NCI-H460 (cell line): ENCODE data around the gene PSMG4. TPM values are rescaled to one million over a fixed set of nuclear protein-coding genes. Genes with fewer than 3 reads are reported as not detected.
A peak's percentile ranks its signal among the peaks of the same experiment; 100 is the strongest.
"Not testable (repeated sequence)": the region's sequence is repeated elsewhere in the genome, so short reads cannot be mapped to it uniquely, and the experiment has no call there.

Experiments
- DNase-seq: peaks from one replicate; pipeline ENCODE4 v3.0.0-alpha.2; 2016; ENCODE audit warnings: low read depth; ENCODE audit errors: extremely low read depth
- total RNA-seq: library from RNA; depleted of rRNA; stranded (reverse); fragments of >200 nt; shearing (Covaris generic); gene quantifications from 2 replicates; pipeline ENCODE4 v1.2.3, GENCODE V29; 2014

Gene PSMG4
- total RNA-seq, 1 experiment from 2014 or later: 25.4 TPM

DNA sequence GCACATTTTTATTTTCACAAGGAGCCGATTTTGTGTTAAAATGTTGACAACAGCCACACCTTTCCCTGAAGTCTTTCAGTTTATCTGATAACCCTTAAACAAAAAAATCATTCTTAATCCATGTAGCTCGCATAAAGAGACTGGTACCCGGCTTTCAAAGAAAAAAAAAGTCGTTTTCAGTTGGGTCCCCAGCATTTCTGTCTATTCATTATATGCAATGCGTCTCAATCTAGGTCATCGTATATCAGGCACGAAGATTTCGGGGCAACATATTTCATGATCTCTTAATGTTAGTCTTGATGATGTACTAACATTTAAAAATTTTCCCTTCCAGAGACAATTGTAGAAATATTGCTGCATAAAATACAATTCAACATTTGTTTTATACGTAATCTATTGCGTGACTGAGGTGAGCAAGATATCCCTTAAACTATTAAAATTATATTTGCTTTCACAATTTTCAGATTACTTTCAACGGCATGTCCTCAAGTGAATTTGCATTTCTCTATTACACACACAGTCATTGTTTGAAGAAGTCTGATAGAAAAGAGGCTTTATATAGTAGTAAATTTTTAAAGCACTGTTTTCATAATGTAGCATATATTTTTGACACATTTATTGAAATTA is 28.4 kb upstream of the PSMG4 start:
- DNase-seq: no peak

GRCh38 chr6:3230900-3231246 is 27.9 kb upstream of the PSMG4 start:
- no peak for DNase-seq

DNA sequence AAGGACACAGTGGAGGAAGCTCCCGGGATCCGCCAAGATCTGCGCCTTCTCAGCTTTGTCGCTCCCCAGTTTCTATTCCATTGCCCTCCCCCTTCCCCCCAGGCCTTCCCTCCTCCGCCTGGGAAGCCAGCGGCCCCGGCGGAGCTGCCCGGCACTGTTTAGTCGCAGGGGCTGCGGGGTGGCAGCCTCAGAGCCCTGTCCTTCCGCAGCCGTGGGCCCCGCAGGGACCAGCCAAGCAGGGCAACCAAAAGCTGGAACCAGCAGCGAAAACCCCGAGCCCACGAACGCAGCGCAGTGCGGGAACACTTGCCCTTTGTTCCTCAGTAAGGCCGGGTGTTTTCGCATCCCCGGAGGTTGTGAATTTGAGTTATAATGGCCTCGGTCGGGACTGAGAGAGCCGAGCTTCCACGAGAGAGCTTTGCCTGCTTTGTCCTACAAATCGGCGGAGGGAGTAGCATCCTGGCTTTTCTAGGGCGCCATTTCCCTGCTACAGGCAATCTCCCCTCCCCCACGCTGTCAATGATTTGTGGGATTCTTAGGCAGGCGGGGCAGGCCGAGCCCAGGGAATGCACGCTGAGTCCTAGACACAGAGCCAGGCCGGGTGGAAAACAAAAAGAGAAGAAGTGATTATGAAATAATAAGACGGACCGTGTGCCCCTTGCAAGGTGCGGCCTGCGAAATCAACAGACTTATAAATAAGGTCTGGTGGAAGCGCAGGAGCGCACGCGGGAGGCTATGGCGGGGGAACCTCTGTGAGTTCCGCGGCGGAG is 27.3 kb upstream of the PSMG4 start:
- peak; percentile 61 for DNase-seq

DNA sequence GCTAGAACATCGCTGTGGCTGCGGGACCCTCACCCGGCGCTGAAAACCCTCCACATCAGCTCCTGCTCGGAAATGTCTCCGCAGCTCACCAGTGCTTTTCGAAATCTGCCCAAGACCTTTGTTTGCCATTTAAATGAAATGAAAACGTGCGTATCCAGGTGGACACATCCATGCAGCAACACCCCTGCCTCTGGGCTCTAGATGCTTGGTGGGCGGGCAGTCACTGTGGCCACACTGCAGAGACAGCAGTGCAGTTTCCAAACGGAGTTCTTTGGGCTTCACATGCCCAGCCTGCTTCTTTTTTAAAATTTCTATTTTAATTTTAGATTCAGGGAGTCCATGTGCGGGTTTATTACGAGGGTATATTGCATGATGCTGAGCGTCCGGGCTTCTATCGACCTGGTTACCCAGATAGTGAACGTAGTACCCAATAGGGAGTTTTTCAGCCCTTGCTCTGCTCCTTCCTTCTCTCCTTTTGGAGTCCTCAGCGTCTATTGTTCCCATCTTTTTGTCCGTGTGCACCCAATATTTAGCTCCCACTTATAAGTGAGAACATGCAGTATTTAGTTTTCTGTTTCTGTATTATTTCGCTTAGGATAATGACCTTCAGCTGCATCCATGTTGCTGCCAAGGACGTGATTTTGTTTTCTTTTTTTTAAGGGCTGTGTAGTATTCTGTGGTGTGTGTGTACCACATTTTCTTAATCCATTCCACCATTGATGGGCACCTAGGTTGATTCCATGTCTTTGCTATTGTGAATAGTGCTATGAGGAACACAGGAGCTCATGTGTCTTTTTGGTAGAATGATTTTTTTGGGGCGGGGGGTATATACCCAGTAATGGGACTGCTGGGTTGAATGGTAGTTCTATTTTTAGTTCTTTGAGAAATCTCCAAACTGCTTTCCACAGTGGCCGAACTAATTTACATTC is 26.5 kb upstream of the PSMG4 start:
- DNase-seq: no peak

GRCh38 chr6:3233321-3233720 is 25.4 kb upstream of the PSMG4 start:
- no peak for DNase-seq

GRCh38 chr6:3233904-3234303 is 24.8 kb upstream of the PSMG4 start:
- DNase-seq: no peak

GRCh38 chr6:3235486-3235885 is 23.3 kb upstream of the PSMG4 start:
- DNase-seq: no peak

DNA sequence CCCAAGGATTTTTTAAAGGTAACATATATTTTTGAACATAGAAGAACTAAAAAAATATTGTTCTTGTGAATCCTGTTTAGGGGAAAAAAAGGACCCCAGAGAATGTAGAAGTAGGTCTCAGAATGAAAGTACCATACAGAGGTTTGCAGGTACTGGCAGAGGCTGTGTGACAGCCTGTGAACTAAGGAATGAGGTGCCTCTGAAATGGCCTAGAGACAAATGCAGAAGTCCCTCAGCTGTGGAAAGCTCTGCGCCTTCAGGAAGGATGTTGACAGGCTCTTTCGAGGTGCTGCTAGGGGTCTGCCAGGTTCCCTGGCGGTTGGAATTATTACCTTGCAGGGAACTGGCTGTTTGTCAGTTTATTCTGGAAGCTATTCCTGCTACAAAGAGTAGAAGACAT is 22.7 kb upstream of the PSMG4 start:
- DNase-seq: no peak

DNA sequence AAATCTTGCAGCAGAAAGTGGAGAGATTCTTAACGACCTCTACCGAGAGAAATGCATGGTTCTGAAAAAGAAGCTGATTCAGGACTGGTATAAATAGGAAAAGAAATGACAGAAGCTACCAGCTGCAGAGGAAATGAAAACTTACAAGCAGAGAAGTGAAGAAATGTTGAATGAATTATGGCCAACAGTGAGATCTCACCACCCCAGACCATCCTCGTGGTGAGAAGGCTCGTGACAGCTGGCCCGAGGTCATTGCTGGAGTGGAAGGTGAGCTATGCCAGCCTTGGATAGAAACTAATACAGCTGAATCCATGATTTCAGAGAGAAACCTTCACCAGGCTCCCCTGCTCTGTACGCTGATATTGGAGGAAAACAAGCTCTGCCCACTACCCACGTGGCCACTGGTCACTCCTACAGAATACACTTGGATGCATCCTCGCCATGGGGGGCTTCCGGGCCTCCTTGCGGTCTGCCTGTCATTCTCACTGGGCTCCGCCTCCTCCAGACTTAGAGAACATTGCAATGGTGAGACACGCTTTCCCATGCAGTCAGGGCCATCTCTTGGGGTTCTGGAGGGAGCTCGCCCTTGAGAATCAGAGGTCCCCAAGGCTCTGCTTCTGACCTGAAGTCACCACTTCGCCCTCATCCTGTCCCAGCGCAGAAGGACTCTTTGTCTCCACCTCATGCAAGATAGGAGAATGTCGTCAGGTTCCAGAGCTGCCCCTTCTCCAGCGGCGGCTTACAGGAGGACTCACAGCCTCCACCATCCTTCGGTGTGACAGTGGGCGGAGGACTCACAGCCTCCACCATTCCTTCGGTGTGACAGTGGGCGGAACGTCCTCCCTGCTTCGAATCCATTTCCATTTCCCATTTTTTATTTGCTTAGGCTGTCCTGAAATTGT is 20.7 kb upstream of the PSMG4 start:
- DNase-seq: no peak

DNA sequence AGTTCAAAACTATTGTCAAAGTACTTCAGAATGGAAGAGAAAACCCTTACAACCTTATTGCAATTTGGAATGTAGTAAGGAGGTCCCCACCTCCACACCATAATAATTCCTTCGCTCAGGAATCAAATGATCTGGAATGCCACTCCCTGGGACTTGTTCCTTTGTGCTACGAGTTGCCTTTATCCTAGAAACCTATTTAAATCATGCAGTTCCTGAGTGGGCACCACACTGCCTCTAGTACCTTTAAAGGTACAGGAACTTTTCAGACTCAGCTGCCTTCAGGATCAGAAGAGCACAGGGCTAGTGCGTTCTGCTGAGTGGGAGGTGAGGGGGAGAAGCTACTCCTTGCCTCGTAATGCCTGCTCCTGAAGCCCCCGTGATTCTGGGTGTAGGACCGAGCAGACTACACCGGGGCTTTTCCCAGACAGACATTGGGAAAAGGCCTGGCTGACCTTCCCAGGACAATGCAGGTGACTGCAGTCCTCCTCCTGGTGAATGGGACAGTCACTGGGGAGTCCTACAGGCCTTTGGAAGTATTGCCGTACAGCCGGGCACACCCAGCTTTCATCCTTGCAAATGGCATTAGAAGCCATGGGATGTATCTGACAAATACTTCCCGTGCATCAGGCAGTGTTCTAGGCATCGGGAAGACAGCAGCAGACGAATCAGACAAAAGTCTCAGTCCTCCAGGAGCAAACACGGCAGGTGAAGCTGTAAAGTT is 19.5 kb upstream of the PSMG4 start:
- DNase-seq: no peak

DNA sequence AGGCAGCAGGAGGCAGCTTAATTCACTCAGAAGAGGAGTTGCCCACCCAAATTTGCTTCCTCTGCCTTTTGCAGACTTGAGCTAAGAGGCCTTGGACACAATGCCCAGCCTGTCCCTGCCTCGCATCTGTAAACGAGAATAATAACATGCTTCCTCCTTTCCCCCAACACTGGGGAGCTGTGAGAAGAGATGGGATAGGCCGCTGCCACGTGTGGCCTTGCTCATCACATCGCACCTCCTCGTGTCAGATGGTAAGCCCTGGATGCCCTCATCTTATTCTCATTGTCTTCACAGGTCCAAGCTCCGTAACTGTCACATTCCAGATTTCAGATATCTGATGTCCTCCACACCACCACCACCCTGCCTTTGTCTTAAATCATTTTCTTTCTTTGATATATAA is 18.2 kb upstream of the PSMG4 start:
- DNase-seq: no peak

- not testable (repeated sequence) for DNase-seq
Measured at GRCh38 chr6:3241745-3242144, 17.0 kb upstream of the PSMG4 start.

DNA sequence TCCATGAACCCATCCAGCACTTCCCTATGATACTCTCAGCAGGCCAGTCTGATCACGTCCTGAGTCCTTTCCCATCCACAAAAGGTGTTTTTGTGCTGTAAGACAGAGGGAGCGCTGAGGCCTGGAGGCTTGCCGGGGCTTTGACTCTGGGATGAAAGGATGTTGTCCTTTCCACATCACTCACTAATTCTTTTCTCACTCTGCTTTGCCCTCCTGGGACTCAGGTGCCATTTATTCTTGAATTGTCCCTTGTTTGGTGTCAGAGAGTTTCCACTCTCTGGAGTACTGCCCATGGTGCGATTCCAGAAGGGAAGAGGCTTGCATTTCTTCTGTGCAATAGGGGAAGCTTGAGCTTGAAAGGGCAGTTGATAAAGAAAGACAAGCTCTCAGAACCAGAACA is 16.0 kb upstream of the PSMG4 start:
- DNase-seq: no peak

DNA sequence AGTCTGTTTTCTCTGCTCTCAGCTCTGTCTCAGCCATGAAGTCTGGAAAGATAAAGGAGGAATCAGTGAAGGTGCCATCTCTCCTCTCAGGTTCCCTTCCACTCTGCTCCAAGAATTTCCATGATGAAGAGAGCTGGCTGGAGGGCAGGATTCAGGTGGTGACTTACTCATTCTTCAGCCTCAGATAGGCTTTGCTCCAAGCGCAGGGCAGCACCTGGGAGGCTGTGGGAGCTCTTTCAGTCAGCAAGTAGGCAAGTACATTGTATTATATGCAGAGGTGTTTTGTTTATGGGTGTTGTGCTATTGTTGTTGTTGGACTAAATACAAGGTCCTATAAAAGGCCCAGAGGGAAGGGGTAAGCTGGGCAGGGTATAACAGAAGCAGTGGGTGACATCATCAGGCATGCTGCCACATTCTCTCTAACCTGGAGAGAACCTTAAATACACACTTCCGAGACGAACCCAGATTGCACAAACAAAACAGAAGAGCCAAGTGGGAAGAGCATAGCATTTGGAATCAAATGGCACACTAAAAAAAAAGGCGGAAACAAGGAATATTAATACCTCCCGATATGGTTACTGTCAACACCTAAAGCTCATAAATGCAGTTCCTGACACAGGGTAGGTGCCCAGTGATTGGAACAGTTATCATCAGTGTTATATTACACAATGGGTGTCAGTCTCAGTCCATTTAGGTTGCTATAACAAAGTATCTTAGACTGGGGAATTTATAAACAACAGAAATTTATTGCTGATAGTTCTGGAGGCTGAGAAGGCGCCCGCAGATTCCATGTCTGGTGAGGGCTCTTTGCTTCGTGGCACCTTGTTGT is 14.5 kb upstream of the PSMG4 start:
- DNase-seq: no peak

DNA sequence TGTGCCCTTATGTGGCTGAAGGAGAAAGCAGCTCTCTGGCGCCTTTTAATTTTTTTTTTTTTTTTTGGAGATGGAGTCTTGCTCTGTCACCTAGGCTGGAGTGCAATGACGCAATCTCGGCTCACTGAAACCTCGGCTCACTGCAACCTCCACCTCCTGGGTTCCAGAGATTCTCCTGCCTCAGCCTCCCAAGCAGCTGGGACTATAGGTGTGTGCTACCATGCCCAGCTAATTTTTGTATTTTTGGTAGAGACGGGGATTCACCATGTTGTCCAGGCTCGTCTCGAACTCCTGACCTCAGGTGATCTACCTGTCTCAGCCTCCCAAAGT is 13.9 kb upstream of the PSMG4 start:
- not testable (repeated sequence) for DNase-seq

- DNase-seq: no peak
Measured at GRCh38 chr6:3245216-3245615, 13.5 kb upstream of the PSMG4 start.

DNA sequence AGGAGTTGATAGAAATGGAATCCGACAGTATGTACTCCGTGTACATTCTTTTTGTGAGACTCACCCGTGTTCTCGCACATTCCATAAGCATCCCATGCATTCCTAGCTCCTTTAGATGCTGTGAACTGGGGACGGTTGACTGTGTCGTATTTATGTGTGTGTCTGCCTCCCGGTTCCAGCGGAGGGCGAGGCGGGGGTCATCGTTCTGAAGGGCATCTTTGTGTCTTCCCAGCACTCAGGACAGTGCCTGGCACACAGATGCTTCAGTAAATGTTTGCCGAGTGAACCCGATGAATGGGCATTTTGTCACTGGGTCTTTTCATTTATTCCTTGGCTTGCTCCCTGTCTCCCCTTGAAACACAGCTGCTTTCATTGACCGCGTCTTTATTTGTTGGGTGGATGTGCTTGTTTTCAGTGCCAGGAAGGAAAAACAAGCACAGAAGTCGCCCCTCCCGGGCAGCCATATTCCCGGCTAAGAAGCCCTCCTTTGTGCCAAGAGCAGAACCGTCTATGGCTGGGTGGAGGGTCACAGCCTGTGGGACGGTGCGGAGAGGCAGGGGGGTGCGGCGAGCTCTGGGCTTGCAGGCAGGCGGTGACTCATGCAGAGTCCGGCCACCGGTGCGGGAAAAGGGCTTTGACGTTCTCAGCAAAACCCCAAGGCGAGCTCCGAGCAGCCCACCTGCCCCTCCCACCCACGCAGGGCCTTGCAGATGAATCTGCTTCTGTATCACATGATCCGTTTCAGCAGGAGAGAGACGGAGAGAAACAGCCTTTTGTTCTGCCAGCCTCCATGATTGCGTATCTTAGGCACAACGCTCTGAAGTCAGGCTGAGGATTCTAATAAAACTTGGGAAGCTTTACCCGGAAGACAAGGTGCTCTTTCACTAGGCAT is 11.2 kb upstream of the PSMG4 start:
- DNase-seq: no peak

- DNase-seq: no peak
Measured at GRCh38 chr6:3249821-3250220, 8.9 kb upstream of the PSMG4 start.
